ENCODE data around the gene EIF1AD. TPM values are rescaled to one million over a fixed set of nuclear protein-coding genes. Genes with fewer than 3 reads are reported as not detected.

EIF1AD gene
- 58.0 and 61.0 TPM in 2 replicates for total RNA-seq
- long read RNA-seq, partial matches to known transcripts = 1 of 10 reads
- long read RNA-seq, other reads (novel, unspliced or antisense) = 3 of 10 reads

- Mint-ChIP-seq H3K9me3 (no peaks in the 10 kb centered on the region), H3K4me3 (peak within 1 kb of the TSS; percentile 100), H3K4me1 (peaks cover 25% of the 10 kb centered on the region), H3K36me3 (ENCODE audit: low read depth) (peaks cover 14% of the 10 kb centered on the region), H3K27ac (ENCODE audit: unreplicated experiment) (peak within 1 kb of the TSS; percentile 100), H3K27me3 (ENCODE audit: low read depth) (no peaks in the 10 kb centered on the region)
- TF ChIP-seq CTCF (conservative IDR thresholded peaks at IDR 0.05) = no peak
- DNase-seq (ENCODE audit: low read depth, low spot score) = peak; percentile 92
Measured at GRCh38 chr11:66001942-66002647, at the start of gene EIF1AD, which contains the start of gene BANF1. Gene EIF1AD, minus strand, starts transcription at chr11:66002157. Its CDS starts 1,768 bp downstream, at chr11:66000389. Gene BANF1, plus strand, starts transcription at chr11:66002503. Its CDS starts 748 bp downstream, at chr11:66003251.

GRCh38 chr11:66051371-66051765 is 49.4 kb upstream of the EIF1AD start:
- H3K4me3 Mint-ChIP-seq = peak overlapping the region; percentile 100

GRCh38 chr11:66050581-66051231 is 48.7 kb upstream of the EIF1AD start:
- no peak for TF ChIP-seq CTCF (conservative IDR thresholded peaks at IDR 0.05)
- no peak for DNase-seq (ENCODE audit: low read depth, low spot score)
- H3K4me3 Mint-ChIP-seq = peak overlapping the region; percentile 100
- peak overlapping the region; percentile 59 for H3K27ac Mint-ChIP-seq (ENCODE audit: unreplicated experiment)
- H3K27me3 Mint-ChIP-seq (ENCODE audit: low read depth) = no peaks in the 10 kb centered on the region
- peaks cover 13% of the 10 kb centered on the region for H3K36me3 Mint-ChIP-seq (ENCODE audit: low read depth)
- no peaks in the 10 kb centered on the region for H3K9me3 Mint-ChIP-seq
- H3K4me1 Mint-ChIP-seq = peaks cover 44% of the 10 kb centered on the region

More at GRCh38 chr11:66051371-66051765, 49.4 kb upstream of the EIF1AD start:
- no peak for DNase-seq (ENCODE audit: low read depth, low spot score)
- H3K27ac Mint-ChIP-seq (ENCODE audit: unreplicated experiment) = peak overlapping the region; percentile 59
- H3K4me1 Mint-ChIP-seq = peaks cover 44% of the 10 kb centered on the region
- no peaks in the 10 kb centered on the region for H3K27me3 Mint-ChIP-seq (ENCODE audit: low read depth)
- TF ChIP-seq CTCF (conservative IDR thresholded peaks at IDR 0.05) = no peak
- H3K9me3 Mint-ChIP-seq = no peaks in the 10 kb centered on the region
- H3K36me3 Mint-ChIP-seq (ENCODE audit: low read depth) = peaks cover 13% of the 10 kb centered on the region

GRCh38 chr11:66048547-66049323 is 46.8 kb upstream of the EIF1AD start, which contains the start of gene GAL3ST3:
Gene GAL3ST3, minus strand, starts transcription at chr11:66049161. Its CDS starts 3,746 bp downstream, at chr11:66045415.
- H3K27me3 Mint-ChIP-seq (ENCODE audit: low read depth) = no peaks in the 10 kb centered on the region
- peak within 1 kb of the TSS; percentile 86 for H3K4me3 Mint-ChIP-seq
- no peaks in the 10 kb centered on the region for H3K9me3 Mint-ChIP-seq
- peak within 1 kb of the TSS; percentile 57 for H3K27ac Mint-ChIP-seq (ENCODE audit: unreplicated experiment)
- H3K36me3 Mint-ChIP-seq (ENCODE audit: low read depth) = peaks cover 7% of the 10 kb centered on the region
- TF ChIP-seq CTCF (conservative IDR thresholded peaks at IDR 0.05) = no peak
- H3K4me1 Mint-ChIP-seq = peaks cover 50% of the 10 kb centered on the region
- DNase-seq (ENCODE audit: low read depth, low spot score) = no peak
